GM12878 (cell line): Measurements from ENCODE around the gene FFAR1. TPM values are rescaled to one million over a fixed set of nuclear protein-coding genes. Genes with fewer than 3 reads are reported as not detected.
A peak's percentile ranks its signal among the peaks of the same experiment; 100 is the strongest.

Source experiments
- ATF7 ChIP-seq: fragments of 450-650 bp; IDR thresholded peaks from 2 replicates; pipeline ENCODE4 v1.6.1; 2016; ENCODE audit warnings: low read depth, mild to moderate bottlenecking
- BACH1 ChIP-seq: fragments of 450-650 bp; IDR thresholded peaks from 2 replicates; pipeline ENCODE4 v1.6.1; 2017; ENCODE audit warnings: mild to moderate bottlenecking, borderline replicate concordance
- BCL11A ChIP-seq: IDR thresholded peaks from 2 replicates; pipeline ENCODE4 v1.6.1; 2011; ENCODE audit warnings: low read depth, low read length
- BMI1 ChIP-seq: fragments of 450-650 bp; IDR thresholded peaks from 2 replicates; pipeline ENCODE4 v1.6.1; 2016; ENCODE audit warnings: mild to moderate bottlenecking, moderate library complexity, borderline replicate concordance
- CTCF ChIP-seq, 3 experiments: IDR thresholded peaks in 2 of 3; conservative IDR thresholded peaks in 1 of 3; 2 replicates each; pipeline ENCODE4 v1.5.1; 2011; ENCODE audit warnings: low read depth in 3 of 3, low read length in 3 of 3, mild to moderate bottlenecking in 3 of 3, control low read depth in 2 of 3, moderate library complexity in 2 of 3, inconsistent platforms in 1 of 3, mixed read lengths in 1 of 3; ENCODE audit not compliant: control insufficient read depth in 2 of 3, insufficient read depth in 1 of 3; ENCODE audit errors: extremely low read depth in 1 of 3
- DPF2 ChIP-seq: fragments of 450-650 bp; IDR thresholded peaks from 2 replicates; pipeline ENCODE4 v1.6.1; 2017; ENCODE audit warnings: mild to moderate bottlenecking
- E2F8 ChIP-seq: fragments of 450-650 bp; IDR thresholded peaks from 2 replicates; pipeline ENCODE4 v1.6.1; 2018; ENCODE audit warnings: mild to moderate bottlenecking, low read depth, moderate library complexity; ENCODE audit not compliant: partially characterized antibody
- EED ChIP-seq: sonication (generic); IDR thresholded peaks from 2 replicates; pipeline ENCODE4 v1.6.1; 2016; ENCODE audit warnings: antibody characterized with exemption, low read depth
- ETV6 ChIP-seq, 2 experiments: fragments of 450-650 bp in 1 of 2; IDR thresholded peaks in 1 of 2; conservative IDR thresholded peaks in 1 of 2; 2 replicates each; pipeline ENCODE4 v1.6.1; 2014; ENCODE audit warnings: antibody characterized with exemption in 1 of 2, borderline replicate concordance in 1 of 2, low read depth in 1 of 2, mild to moderate bottlenecking in 1 of 2, moderate library complexity in 1 of 2
- JUNB ChIP-seq: IDR thresholded peaks from 2 replicates; pipeline ENCODE4 v1.6.1; 2016; ENCODE audit warnings: antibody characterized with exemption, mild to moderate bottlenecking
- KDM1A ChIP-seq: fragments of 200-600 bp; sonication (generic); IDR thresholded peaks from 2 replicates; pipeline ENCODE4 v1.6.1; 2016; ENCODE audit warnings: borderline replicate concordance
- NR2C2 ChIP-seq: IDR thresholded peaks from 2 replicates; pipeline ENCODE4 v1.6.1; 2011; ENCODE audit warnings: borderline replicate concordance, low read depth; ENCODE audit not compliant: control insufficient read depth, insufficient read length
- PAX5 ChIP-seq: IDR thresholded peaks from 2 replicates; pipeline ENCODE4 v1.6.1; 2011; ENCODE audit warnings: low read depth, low read length, borderline replicate concordance
- POLR2AphosphoS5 ChIP-seq: IDR thresholded peaks from 2 replicates; pipeline ENCODE4 v1.6.1; 2011; ENCODE audit warnings: mild to moderate bottlenecking, low read length, inconsistent platforms
- RAD21 ChIP-seq: IDR thresholded peaks from 2 replicates; pipeline ENCODE4 v1.6.1; 2011; ENCODE audit warnings: mild to moderate bottlenecking, low read depth, low read length, moderate library complexity; ENCODE audit not compliant: insufficient read depth
- RBBP5 ChIP-seq: fragments of 200-600 bp; sonication (generic); conservative IDR thresholded peaks from 2 replicates; pipeline ENCODE4 v1.6.1; 2016
- RUNX3 ChIP-seq: IDR thresholded peaks from 2 replicates; pipeline ENCODE4 v1.6.1; 2012; ENCODE audit warnings: low read length, inconsistent platforms
- SREBF2 ChIP-seq: IDR thresholded peaks from 2 replicates; pipeline ENCODE4 v1.6.1; 2012; ENCODE audit warnings: mild to moderate bottlenecking, low read length
- TARDBP ChIP-seq: IDR thresholded peaks from 2 replicates; pipeline ENCODE4 v1.6.1; 2016; ENCODE audit warnings: borderline replicate concordance
- ZBTB4 ChIP-seq: fragments of 450-650 bp; formaldehyde crosslinking; IDR thresholded peaks from 2 replicates; pipeline ENCODE4 v1.4.0; 2022; ENCODE audit warnings: mild to moderate bottlenecking, moderate library complexity
- polyA plus RNA-seq, 11 experiments: library from polyadenylated mRNA; depleted of rRNA in 4 of 11; unstranded in 6 of 11; stranded (reverse) in 5 of 11; fragments of >200 nt; fragmentation: Nextera tagmentation in 4 of 11; fragmentation: Illumina TruSeq in 1 of 11; extraction: Ambion mirVana in 4 of 11; extraction: Trizol in 1 of 11; gene quantifications; 1 replicate in 1 of 11; 2 replicates in 10 of 11; pipeline versions ENCODE4 v1.2.1 to v1.2.3, GENCODE V29; 2011 to 2016; ENCODE audit warnings: inconsistent platforms in 2 of 11, missing spikeins in 2 of 11, low read depth in 1 of 11
- total RNA-seq, 4 experiments: library from RNA; depleted of rRNA in 3 of 4; stranded (reverse); fragments of >200 nt in 3 of 4; fragmentation: Illumina TruSeq in 1 of 4; extraction: Trizol in 1 of 4; gene quantifications; 2 replicates each; pipeline versions ENCODE4 v1.2.1 to v1.2.3, GENCODE V29; 2013 to 2021

FFAR1 gene
- total and polyA plus RNA-seq, 10 of the 15 experiments (the other 5 are each of a cell fraction or from before 2014, with no cell fraction given): 0.05 to 0.62 (median 0.14) TPM; not detected in 2

- TF ChIP-seq CTCF (IDR thresholded peaks at IDR 0.05 in 2 of 3, conservative IDR thresholded peaks at IDR 0.05 in 1 of 3; ENCODE audit: control insufficient read depth in 2 of 3, extremely low read depth in 1 of 3, insufficient read depth in 1 of 3, low read depth in 3 of 3, low read length in 3 of 3) (peak; percentile 82 to 95 (median 86); a peak in 5 of 6 replicates), NR2C2 (no peak), DPF2 (0 out of 2 replicates have a peak, but pooled peaks have one; percentile 34), POLR2AphosphoS5 (no peak), BACH1 (no peak), JUNB (peak; percentile 17; the same call in 1 of the 2 replicates), TARDBP (peak; percentile 81; the same call in 1 of the 2 replicates), ETV6 (conservative IDR thresholded peaks at IDR 0.05 in 1 of 2, IDR thresholded peaks at IDR 0.05 in 1 of 2; ENCODE audit: borderline replicate concordance in 1 of 2, low read depth in 1 of 2) (peak in 1 of 2 experiments; percentile 73; a peak in 2 of 4 replicates), E2F8 (peak; percentile 23), KDM1A (no peak), BCL11A (no peak), BMI1 (no peak), SREBF2 (no peak), RBBP5 (no peak), ZBTB4 (no peak), RUNX3 (peak; percentile 30; the same call in 1 of the 2 replicates), EED (peak; percentile 77), PAX5 (peak; percentile 27; the same call in 1 of the 2 replicates), ATF7 (peak; percentile 43; the same call in 1 of the 2 replicates), RAD21 (peak; percentile 100)
Measured at GRCh38 chr19:35352448-35353304, 5.0 kb downstream of the FFAR1 start (continued).
